HepG2 (cell line): Measurements from ENCODE around the gene LSR.

Source experiments
- CHD2 ChIP-seq: IDR thresholded peaks from 2 replicates; pipeline ENCODE4 v1.6.1; 2011; ENCODE audit warnings: low read depth, low read length, improper control_type of control experiment
- TF ChIP-seq, protein P1 (sequence below): sonication (generic); formaldehyde crosslinking; IDR thresholded peaks from 2 replicates; pipeline ENCODE4 v1.5.0; 2020; ENCODE audit warnings: mild to moderate bottlenecking, missing genetic modification reagents, moderate library complexity

GRCh38 chr19:35287713-35288112, 38.9 kb downstream of the LSR start:
- TF ChIP-seq, protein P1, sequence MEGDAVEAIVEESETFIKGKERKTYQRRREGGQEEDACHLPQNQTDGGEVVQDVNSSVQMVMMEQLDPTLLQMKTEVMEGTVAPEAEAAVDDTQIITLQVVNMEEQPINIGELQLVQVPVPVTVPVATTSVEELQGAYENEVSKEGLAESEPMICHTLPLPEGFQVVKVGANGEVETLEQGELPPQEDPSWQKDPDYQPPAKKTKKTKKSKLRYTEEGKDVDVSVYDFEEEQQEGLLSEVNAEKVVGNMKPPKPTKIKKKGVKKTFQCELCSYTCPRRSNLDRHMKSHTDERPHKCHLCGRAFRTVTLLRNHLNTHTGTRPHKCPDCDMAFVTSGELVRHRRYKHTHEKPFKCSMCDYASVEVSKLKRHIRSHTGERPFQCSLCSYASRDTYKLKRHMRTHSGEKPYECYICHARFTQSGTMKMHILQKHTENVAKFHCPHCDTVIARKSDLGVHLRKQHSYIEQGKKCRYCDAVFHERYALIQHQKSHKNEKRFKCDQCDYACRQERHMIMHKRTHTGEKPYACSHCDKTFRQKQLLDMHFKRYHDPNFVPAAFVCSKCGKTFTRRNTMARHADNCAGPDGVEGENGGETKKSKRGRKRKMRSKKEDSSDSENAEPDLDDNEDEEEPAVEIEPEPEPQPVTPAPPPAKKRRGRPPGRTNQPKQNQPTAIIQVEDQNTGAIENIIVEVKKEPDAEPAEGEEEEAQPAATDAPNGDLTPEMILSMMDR (CRISPR knock-in tag), result no peak
- TF ChIP-seq CHD2, result no peak
